HepG2 (cell line): ENCODE measurements around the gene ANAPC2. TPM values are rescaled to one million over a fixed set of nuclear protein-coding genes. Genes with fewer than 3 reads are reported as not detected.

ENCODE experiments used
- ATAC-seq: fragments of 200-7000 bp; cut with Tn5 transposase; 3 replicates; pipeline ENCODE4 v1.9.1; 2020; ENCODE audit warnings: mild to moderate bottlenecking, moderate library complexity
- BruUV-seq: library from RNA; stranded (reverse); fragments of 400-500 nt; replicated peaks from 2 replicates; lab custom pipeline; 2021; lab: Mats Ljungman, UMichigan
- CTCF ChIA-PET: fragments of 300-600 bp; formaldehyde crosslinking; extraction: SDS; loops from one replicate; lab custom pipeline; 2021; ENCODE audit warnings: low total read pairs, inconsistent platforms, low intra/inter-chr PET ratio; lab: Yijun Ruan, JAX
- POLR2A ChIA-PET: fragments of 350-600 bp; sonication (Branson Sonifier 250); formaldehyde crosslinking; loops from one replicate; lab custom pipeline; 2020; ENCODE audit warnings: antibody characterized with exemption, inconsistent platforms; lab: Yijun Ruan, JAX
- DNase-seq: peaks from one replicate; pipeline ENCODE4 v3.0.0-alpha.2; 2015; ENCODE audit warnings: low spot score
- FAIRE-seq: peaks from 3 replicates; lab custom pipeline; 2011; peaks lifted over from hg19 to GRCh38; lab: Jason Lieb, UNC
- H2AFZ ChIP-seq: one replicate; pipeline ENCODE4 v1.6.1; 2011; ENCODE audit warnings: low read length, inconsistent platforms
- H3K27ac ChIP-seq: fragments of 300-600 bp; 3 replicates; pipeline ENCODE4 v1.8.0; 2011; ENCODE audit warnings: mixed run types, mild to moderate bottlenecking, mixed read lengths, low read length, inconsistent platforms; ENCODE audit not compliant: insufficient read depth; ENCODE audit errors: extremely low read length
- H3K27me3 ChIP-seq, 2 experiments: fragments of 200-600 bp in 1 of 2; 2 replicates in 1 of 2; 3 replicates in 1 of 2; pipeline versions ENCODE4 v1.6.0 to v1.8.0; 2011; ENCODE audit warnings: low read length in 2 of 2, mild to moderate bottlenecking in 2 of 2, moderate library complexity in 2 of 2, inconsistent platforms in 1 of 2; ENCODE audit not compliant: insufficient read depth in 2 of 2, control insufficient read depth in 1 of 2
- H3K36me3 ChIP-seq, 2 experiments: fragments of 200-600 bp in 1 of 2; replicated peaks in 1 of 2; 2 replicates in 1 of 2; 3 replicates in 1 of 2; pipeline versions ENCODE4 v1.5.1 to v1.8.0; 2011; ENCODE audit warnings: low read length in 2 of 2, inconsistent platforms in 1 of 2; ENCODE audit not compliant: insufficient read depth in 2 of 2, control insufficient read depth in 1 of 2
- H3K4me1 ChIP-seq: 2 replicates; pipeline ENCODE4 v1.5.1; 2012; ENCODE audit warnings: low read length, inconsistent platforms; ENCODE audit not compliant: insufficient read depth
- H3K4me2 ChIP-seq: 2 replicates; pipeline ENCODE4 v1.6.0; 2011; ENCODE audit warnings: low read depth, low read length, inconsistent platforms
- H3K4me3 ChIP-seq, 3 experiments: fragments of 200-600 bp in 1 of 3; sonication (generic), shearing (Covaris generic) in 1 of 3; replicated peaks in 1 of 3; 2 replicates each; pipeline ENCODE4 v1.5.1; 2011 to 2016; ENCODE audit warnings: low read length in 3 of 3, inconsistent platforms in 2 of 3, low read depth in 2 of 3, mild to moderate bottlenecking in 2 of 3, control low read depth in 1 of 3, mixed read lengths in 1 of 3; ENCODE audit not compliant: insufficient read depth in 1 of 3
- H3K79me2 ChIP-seq: one replicate; pipeline ENCODE4 v1.6.1; 2011; ENCODE audit warnings: low read length, inconsistent platforms; ENCODE audit not compliant: insufficient read depth
- H3K9ac ChIP-seq: 2 replicates; pipeline ENCODE4 v1.6.0; 2011; ENCODE audit warnings: mild to moderate bottlenecking, low read depth, low read length, inconsistent platforms; ENCODE audit not compliant: insufficient read depth
- H3K9me3 ChIP-seq: 2 replicates; pipeline ENCODE4 v1.5.1; 2012; ENCODE audit warnings: mild to moderate bottlenecking, low read length
- H4K20me1 ChIP-seq: 2 replicates; pipeline ENCODE4 v1.6.0; 2011; ENCODE audit warnings: inconsistent platforms, mild to moderate bottlenecking, low read length, moderate library complexity; ENCODE audit not compliant: insufficient read depth
- EED ChIP-seq: sonication (generic); formaldehyde crosslinking; IDR thresholded peaks from 2 replicates; pipeline ENCODE4 v1.5.0; 2020; ENCODE audit warnings: mild to moderate bottlenecking, missing genetic modification reagents
- GABPB1 ChIP-seq: IDR thresholded peaks from 2 replicates; pipeline ENCODE4 v1.6.1; 2016; ENCODE audit warnings: mild to moderate bottlenecking, missing genetic modification reagents, moderate library complexity, missing compliant biosample characterization
- ZNF124 ChIP-seq: sonication (generic); formaldehyde crosslinking; IDR thresholded peaks from 2 replicates; pipeline ENCODE4 v1.4.0; 2020; ENCODE audit warnings: missing genetic modification reagents
- ZNF564 ChIP-seq: sonication (generic); formaldehyde crosslinking; IDR thresholded peaks from 2 replicates; pipeline ENCODE4 v1.8.1; 2023; ENCODE audit warnings: mild to moderate bottlenecking, missing genetic modification reagents
- WGBS: methylation state at CpG from one replicate; pipeline ENCODE4 v1.1.6; 2017; ENCODE audit warnings: low lambda C conversion rate; 5-methylcytosine and 5-hydroxymethylcytosine counted together
- in situ Hi-C: cut with HindIII; loops from 2 replicates; pipeline ENCODE4 v1.10.0; 2017; ENCODE audit warnings: low pct_unique_long_range_greater_than_20kb; ENCODE audit not compliant: extremely low pct_ligation_motif_present
- intact Hi-C: fragments of 100-400 bp; cut with micrococcal nuclease; formaldehyde crosslinking; loops from one replicate; pipeline ENCODE4 v1.10.0; 2022; ENCODE audit not compliant: unreplicated experiment
- polyA plus RNA-seq, 8 experiments: library from polyadenylated mRNA; depleted of rRNA in 3 of 8; stranded (reverse) in 7 of 8; unstranded in 1 of 8; fragments of >200 nt; fragmentation: Illumina TruSeq in 4 of 8; extraction: Trizol in 4 of 8; gene quantifications; 2 replicates each; pipeline versions ENCODE4 v1.2.1 to v1.2.3, GENCODE V29; 2011 to 2016; ENCODE audit warnings: low read depth in 4 of 8, missing spikeins in 1 of 8, mixed read lengths in 1 of 8; ENCODE audit not compliant: insufficient read depth in 1 of 8
- total RNA-seq, 5 experiments: library from RNA; depleted of rRNA; stranded (reverse); fragments of >200 nt; fragmentation: Illumina TruSeq; extraction: Trizol; gene quantifications; 2 replicates each; pipeline ENCODE4 v1.2.3, GENCODE V29; 2016; ENCODE audit warnings: low read depth in 1 of 5
- TF ChIP-seq, protein P1 (sequence below): IDR thresholded peaks from 2 replicates; pipeline ENCODE4 v1.6.1; 2016; ENCODE audit warnings: missing compliant biosample characterization, missing genetic modification reagents, borderline replicate concordance
- TF ChIP-seq, protein P2 (sequence below): IDR thresholded peaks from 2 replicates; pipeline ENCODE4 v1.6.1; 2012; ENCODE audit warnings: inconsistent platforms

ANAPC2 gene
- total and polyA plus RNA-seq, 2 of the 13 experiments (the other 11 are each of a cell fraction or from before 2014, with no cell fraction given) = 12.3 to 15.4 TPM

DNA sequence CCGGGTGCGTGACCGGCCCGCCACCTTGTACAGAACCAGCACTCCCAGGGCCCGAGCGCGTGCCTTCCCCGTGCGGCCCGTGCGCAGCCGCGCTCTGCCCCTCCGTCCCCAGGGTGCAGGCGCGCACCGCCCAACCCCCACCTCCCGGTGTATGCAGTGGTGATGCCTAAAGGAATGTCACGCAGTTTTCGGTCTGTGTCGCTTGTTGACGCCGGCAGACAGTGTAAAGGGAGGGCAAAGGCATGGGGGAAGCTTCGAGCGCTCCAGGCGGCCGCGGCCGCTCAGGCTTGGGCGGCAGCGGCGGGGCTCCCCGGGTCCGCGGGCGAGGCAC lies 19.8 kb downstream of the ANAPC2 start:
- no peak overlapping the region for H3K27ac ChIP-seq
- no TSS peak for BruUV-seq
- FAIRE-seq (no peak), DNase-seq (no peak), ATAC-seq (peak; percentile 4; the same call in 2 of the 3 replicates)
- peak overlapping the region in 2 of 3 experiments; percentile 31 to 65; a peak in 2 of 6 replicates for H3K4me3 ChIP-seq
- in situ Hi-C loops (no loop called here), intact Hi-C loops (no loop called here)
- no peak overlapping the region for H3K9ac ChIP-seq
- H3K9me3 ChIP-seq = no peaks in the 10 kb centered on the region
- H3K4me1 ChIP-seq = peaks cover 9% of the 10 kb centered on the region
- no peak overlapping the region for H2AFZ ChIP-seq
- TF ChIP-seq, protein P1, sequence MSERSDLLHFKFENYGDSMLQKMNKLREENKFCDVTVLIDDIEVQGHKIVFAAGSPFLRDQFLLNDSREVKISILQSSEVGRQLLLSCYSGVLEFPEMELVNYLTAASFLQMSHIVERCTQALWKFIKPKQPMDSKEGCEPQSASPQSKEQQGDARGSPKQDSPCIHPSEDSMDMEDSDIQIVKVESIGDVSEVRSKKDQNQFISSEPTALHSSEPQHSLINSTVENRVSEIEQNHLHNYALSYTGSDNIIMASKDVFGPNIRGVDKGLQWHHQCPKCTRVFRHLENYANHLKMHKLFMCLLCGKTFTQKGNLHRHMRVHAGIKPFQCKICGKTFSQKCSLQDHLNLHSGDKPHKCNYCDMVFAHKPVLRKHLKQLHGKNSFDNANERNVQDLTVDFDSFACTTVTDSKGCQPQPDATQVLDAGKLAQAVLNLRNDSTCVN = no peak
- TF ChIP-seq GABPB1 (CRISPR knock-in tag) = peak; percentile 2; the same call in 1 of the 2 replicates
- TF ChIP-seq ZNF124 (CRISPR knock-in tag) = no peak
- TF ChIP-seq ZNF564 (CRISPR knock-in tag) = peak; percentile 58; the same call in 1 of the 2 replicates
- TF ChIP-seq EED (CRISPR knock-in tag) = peak; percentile 12; the same call in 1 of the 2 replicates
- TF ChIP-seq, protein P2, sequence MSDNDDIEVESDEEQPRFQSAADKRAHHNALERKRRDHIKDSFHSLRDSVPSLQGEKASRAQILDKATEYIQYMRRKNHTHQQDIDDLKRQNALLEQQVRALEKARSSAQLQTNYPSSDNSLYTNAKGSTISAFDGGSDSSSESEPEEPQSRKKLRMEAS = peak; percentile 44; the same call in 1 of the 2 replicates
- H3K79me2 ChIP-seq = no peaks in the 10 kb centered on the region
- CTCF ChIA-PET = no interaction called here
- H3K36me3 ChIP-seq = no peaks in the 10 kb centered on the region
- H3K27me3 ChIP-seq = peaks cover 11 to 79% of the 10 kb centered on the region in 2 experiments; a peak in 3 of 5 replicates
- H4K20me1 ChIP-seq = no peaks in the 10 kb centered on the region
- H3K4me2 ChIP-seq = peak overlapping the region; percentile 76
- POLR2A ChIA-PET = interaction anchor here (1.0 to 1.6 kb wide), 3 partner anchors 32 to 108 kb away, joined by 3 to 4 read pairs (median 3); partner anchors contain the start of gene RNF224
- 0% methylated on average over 7 of the region's 36 CpGs for WGBS
